ENCODE measurements around the gene SWAP70.

SWAP70 gene

DNA sequence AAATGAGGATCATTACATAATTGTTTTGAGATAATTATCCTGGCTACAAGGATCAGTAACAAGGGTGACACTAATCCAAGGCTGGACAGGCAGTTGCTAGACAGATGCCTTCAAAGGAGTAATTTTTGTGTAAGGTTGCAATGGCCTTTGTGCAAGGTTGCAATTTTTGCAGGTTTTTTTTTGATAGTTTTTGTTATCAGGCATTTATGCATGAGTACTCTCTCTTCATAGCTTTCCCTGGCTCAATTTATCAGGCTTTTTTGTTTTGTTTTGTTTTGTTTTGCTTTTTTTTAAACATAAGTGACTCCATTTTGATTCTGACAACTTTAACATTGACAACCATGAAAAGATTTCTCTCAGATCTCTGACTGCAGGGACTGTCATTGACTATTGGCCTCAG is 110.2 kb downstream of the SWAP70 start:
- no peak for DNase-seq (ENCODE audit: low read depth in 1 of 2, low spot score in 1 of 2)

DNA sequence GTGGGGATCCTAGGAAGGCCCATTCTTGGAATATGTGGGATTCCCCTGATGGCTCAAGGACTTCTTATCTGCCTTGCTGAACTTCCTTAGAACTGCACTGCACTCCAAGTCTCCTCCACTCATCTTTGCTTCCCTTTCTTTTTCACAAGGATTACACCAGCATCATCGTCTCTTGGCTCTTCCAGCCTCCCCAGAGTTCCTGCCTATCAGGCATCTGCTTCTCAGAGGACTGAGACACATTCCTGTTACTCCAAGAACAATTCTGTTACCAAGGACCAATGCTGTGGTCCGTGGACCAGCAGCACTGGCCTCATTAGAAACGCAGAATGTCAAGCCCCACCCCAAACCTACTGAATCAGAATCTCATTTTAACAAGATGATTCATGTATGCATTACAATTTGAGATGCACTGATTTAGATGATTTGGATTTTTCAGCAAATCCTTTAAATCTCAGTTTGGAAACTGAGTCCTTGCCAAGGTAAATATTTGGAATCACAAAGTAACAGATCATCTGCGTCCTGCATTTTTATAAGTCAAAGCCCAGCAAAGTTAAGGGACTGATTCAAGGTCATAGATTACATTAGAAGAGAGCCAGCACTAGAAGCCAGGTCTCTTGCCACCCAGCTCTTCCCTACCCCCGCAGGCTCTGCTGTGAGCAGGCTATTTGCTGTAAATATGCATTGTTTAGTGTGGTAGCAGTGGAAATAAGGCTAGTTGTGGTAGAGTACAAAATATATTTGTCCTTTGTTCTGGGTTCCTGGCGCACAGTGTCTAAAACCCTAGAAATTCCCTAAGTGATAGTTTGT is 110.9 kb downstream of the SWAP70 start:
- no peak for DNase-seq (ENCODE audit: low read depth in 1 of 2, low spot score in 1 of 2)

GRCh38 chr11:9775398-9775779 is 111.5 kb downstream of the SWAP70 start:
- no peak for DNase-seq (ENCODE audit: low read depth in 1 of 2, low spot score in 1 of 2)

GRCh38 chr11:9776203-9776602 is 112.3 kb downstream of the SWAP70 start:
- no peak for DNase-seq (ENCODE audit: low read depth in 1 of 2, low spot score in 1 of 2)

DNA sequence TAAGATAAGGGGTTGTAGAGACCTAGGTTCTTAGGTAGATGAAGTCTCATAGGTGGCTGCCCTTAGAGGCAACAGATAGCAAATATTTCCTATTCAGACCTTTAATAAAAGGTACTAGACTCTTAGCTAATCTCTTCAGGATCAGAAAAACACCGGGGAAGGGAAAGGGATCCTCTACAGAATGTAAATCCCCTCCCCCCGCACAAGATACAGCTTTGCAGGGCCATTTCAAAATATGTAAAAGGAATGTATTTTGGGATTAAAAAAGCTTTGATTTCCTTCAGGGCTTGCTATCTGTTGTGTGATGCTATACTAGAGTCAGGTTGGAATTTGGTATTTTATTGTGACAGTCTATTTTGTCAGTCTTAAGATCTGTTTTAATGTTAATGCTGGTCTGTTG is 113.2 kb downstream of the SWAP70 start:
- no peak for DNase-seq (ENCODE audit: low read depth in 1 of 2, low spot score in 1 of 2)

DNA sequence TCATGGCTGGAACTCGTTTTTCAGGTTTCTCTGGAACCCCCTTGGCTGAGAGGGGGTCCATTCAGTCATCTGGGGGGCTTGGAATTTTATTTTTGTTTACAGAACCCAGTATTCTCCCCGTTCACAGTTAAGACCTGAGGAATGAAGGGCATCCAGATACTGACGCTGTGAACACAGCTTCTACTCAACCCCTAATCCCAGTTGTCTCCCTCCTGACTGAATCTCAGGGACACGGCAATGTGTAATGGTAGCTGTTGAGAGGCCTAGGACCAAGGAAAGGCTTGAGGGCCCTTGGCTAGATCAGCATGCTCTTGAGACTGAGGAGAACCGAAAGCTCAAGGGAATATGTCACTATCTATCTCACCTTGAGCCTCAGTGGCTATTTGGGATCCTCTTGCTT is 113.6 kb downstream of the SWAP70 start:
- DNase-seq (ENCODE audit: low read depth in 1 of 2, low spot score in 1 of 2): no peak

GRCh38 chr11:9780929-9781328 is 117.1 kb downstream of the SWAP70 start:
- DNase-seq (ENCODE audit: low read depth in 1 of 2, low spot score in 1 of 2): no peak

GRCh38 chr11:9783986-9784385 is 120.1 kb downstream of the SWAP70 start:
- DNase-seq (ENCODE audit: low read depth in 1 of 2, low spot score in 1 of 2): no peak

DNA sequence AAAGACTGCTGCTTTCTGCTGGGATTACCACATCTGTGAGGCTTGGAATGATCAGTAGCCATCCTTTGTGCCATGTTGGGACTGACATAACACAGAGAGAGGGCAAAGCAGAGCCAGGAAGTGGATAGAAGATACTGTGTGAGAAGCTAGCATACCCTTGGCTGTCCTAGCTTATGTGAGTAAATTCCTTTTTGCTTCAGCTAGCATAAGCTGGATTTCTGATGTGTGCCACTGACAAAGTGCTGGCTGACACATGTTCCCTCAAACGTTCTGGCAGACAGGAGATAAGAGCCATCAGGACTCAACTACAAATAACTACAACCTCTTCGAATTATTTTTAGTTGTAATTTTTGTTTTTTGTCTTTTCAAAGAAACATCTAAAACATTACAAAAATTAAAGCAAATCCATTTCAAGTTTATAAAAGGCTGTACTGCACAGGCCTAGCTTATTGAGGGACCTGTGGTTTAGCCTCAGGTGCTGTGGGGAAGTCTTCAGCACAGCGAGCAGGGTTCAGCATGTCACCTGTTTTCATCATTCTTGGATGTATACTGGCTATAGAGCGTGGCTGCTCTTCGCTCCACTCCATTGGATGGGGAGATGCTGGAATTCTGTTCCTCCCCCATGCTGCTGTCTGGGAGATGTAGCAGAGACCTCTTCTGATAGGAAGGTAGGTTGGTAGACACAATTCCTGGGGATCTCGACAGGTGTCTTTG is 120.9 kb downstream of the SWAP70 start:
- DNase-seq (ENCODE audit: low read depth in 1 of 2, low spot score in 1 of 2): no peak

DNA sequence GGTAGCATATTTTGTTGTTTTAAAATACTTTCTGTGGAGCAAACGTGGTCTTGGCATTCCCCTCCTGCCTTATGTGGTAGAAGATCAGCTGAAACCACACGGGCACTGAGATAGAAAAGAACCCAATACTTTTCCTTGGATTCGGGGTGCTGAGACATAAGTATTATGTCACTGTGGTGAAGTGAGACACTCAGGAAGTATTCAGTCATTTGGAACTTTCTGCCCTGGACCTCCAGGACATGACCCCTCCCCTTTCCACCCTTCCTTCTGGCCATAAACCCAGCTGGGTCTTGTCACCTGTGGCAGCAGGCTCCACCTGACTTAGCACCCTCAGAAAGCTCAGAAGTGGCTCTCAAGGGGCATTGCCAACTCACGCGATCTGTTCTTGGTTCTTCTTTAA is 123.4 kb downstream of the SWAP70 start:
- DNase-seq (ENCODE audit: low read depth in 1 of 2, low spot score in 1 of 2): no peak

GRCh38 chr11:9787981-9788521 is 124.2 kb downstream of the SWAP70 start:
- no peak for DNase-seq (ENCODE audit: low read depth in 1 of 2, low spot score in 1 of 2)

DNA sequence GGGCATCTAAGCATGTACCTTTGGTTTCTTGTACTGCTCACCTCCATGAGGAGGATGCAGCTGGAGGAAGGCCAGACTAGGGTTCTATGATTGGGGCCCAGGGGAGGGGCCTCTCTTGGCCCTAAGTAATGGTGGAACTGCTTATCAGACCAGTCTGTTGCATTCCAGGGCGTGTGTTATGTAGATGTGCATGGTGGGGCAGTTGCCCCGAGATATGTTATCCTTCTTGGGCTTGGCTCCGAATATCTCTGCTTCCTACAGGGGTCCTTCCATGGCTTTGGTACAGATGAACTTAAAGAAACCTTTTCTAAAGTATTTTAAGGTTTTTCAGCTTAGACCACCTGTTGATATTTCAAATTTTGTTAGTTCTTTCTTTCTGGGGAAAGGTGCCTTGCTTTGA is 126.0 kb downstream of the SWAP70 start:
- DNase-seq (ENCODE audit: low read depth in 1 of 2, low spot score in 1 of 2): no peak

DNA sequence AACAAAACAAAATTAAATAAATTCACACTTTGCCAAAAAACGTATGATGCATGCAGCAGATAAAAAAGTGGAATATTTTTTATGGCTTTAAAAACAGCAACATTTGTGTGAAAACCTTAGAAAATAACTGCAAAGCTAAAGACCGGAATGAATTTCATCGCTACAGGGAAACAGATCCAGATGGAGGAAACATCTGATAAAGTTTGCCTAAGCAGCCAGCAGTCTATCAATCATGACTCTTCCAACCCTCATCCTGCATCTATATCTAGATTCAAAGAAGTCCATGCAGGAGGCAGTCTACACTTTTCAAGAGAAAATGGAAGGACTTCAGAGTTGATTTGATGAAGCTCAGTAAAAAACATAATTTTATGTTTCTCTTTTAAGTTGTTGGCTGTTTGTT is 126.8 kb downstream of the SWAP70 start:
- no peak for DNase-seq (ENCODE audit: low read depth in 1 of 2, low spot score in 1 of 2)

DNA sequence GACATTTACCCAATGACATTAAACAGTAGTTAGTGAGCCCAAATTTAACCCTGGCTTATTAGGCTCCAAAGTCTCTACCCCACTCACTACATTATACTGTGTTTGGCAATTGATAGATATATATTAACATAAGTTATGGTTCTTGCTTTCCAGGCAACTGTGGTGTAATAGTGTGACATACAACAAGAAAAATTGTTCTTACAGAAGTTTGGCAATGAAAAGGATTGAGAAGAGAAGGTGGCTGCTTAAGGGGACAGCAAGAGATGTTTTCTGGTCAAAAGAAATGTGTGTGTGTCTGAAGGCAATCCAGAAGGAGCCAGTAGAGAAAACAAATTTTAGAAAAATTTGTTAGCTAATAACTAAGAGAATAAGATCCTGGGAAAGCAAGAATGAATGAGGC is 132.4 kb downstream of the SWAP70 start:
- no peak for DNase-seq (ENCODE audit: low read depth in 1 of 2, low spot score in 1 of 2)

- DNase-seq (ENCODE audit: low read depth in 1 of 2, low spot score in 1 of 2): no peak
These were observed 133.0 kb downstream of the SWAP70 start for GRCh38 chr11:9796854-9797253.

DNA sequence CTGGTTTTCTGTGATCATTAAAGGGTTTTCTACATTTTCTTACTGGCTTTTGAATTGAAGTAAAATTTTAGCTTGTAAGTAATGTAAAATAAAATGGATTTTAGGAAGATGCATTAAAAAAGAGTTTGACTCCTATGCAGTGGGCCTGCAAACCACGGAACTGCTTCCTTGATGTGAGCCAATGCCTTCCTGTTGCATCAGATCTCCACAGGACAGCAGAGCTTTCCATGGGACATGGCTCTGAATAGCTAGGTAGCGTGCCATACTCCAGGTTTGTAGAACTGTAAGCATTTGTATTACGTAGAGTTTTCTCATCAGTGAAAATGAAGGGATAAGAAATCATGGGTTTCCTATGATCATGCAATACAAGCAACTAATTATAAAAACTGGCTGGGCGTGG is 133.4 kb downstream of the SWAP70 start:
- no peak for DNase-seq (ENCODE audit: low read depth in 1 of 2, low spot score in 1 of 2)

DNA sequence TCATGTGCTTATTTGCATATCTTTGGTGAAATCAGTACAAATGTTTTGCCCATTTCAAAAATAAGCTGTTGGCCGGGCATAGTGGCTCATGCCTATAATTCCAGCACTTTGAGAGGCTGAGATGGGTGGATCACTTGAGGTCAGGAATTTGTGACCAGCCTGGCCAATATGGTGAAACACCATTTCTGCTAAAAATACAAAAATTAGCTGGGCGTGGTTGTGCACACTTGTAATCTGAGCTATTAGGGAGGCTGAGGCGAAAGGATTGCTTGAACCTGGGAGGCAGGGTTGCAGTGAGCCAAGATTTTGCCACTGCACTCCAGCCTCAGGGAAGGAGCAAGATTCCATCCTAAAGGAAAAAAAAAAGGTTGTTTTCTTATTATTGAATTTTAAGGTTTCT is 136.0 kb downstream of the SWAP70 start:
- DNase-seq (ENCODE audit: low read depth in 1 of 2, low spot score in 1 of 2): no peak

DNA sequence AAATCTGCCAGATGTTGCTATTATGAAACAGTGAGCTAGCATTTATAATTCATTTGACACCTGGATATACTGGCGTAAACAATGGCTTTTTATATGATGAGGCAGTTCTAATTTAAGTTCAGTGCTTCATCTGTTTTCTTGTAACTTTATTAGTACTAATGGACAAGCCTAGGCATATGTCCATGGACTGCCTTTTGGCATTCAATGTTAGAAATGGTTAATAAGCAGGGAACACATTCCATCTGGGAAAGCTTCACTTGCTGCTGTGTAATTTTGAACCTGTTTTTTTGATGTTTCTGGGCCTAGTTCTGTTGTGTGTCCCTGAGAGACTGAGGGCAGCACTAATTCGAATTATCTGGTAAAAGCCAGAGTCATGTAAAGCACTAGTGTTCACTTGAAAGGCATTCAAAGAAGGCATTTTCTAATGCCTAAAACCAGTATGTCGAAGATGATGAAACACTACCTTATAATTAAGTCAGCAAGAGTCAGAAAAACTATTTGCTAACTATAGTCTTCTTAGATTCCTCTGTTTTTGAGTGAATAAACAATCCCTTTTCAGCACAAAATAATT is 138.5 kb downstream of the SWAP70 start:
- DNase-seq (ENCODE audit: low read depth in 1 of 2, low spot score in 1 of 2): no peak
